Ovary (tissue), 9 donors: ENCODE data around the gene COX6B2. TPM values are rescaled to one million over a fixed set of nuclear protein-coding genes. Genes with fewer than 3 reads are reported as not detected.

Experiments
- DNase-seq, 5 donors: peaks; one replicate each; pipeline ENCODE4 v3.0.0-alpha.2; 2019 to 2020
- H3K27ac ChIP-seq, 2 donors: fragments of 200-600 bp; one replicate each; pipeline versions ENCODE4 v1.5.1 to v1.8.0; 2019 to 2022
- H3K27me3 ChIP-seq: fragments of 200-600 bp; one replicate; pipeline ENCODE4 v1.8.0; 2022
- H3K36me3 ChIP-seq: fragments of 200-600 bp; sonication (generic); one replicate; pipeline ENCODE4 v1.5.1; 2019
- H3K4me1 ChIP-seq: one replicate; pipeline ENCODE4 v1.8.1; 2013; ENCODE audit warnings: mild to moderate bottlenecking, moderate library complexity; ENCODE audit not compliant: insufficient read depth
- H3K4me3 ChIP-seq: fragments of 200-600 bp; sonication (generic); one replicate; pipeline ENCODE4 v1.5.1; 2017
- H3K9me3 ChIP-seq, 2 donors: fragments of 200-600 bp in 1 of 2; sonication (generic) in 1 of 2; one replicate each; pipeline versions ENCODE4 v1.5.1 to v1.8.1; 2013 to 2019; ENCODE audit warnings: mild to moderate bottlenecking in 1 of 2, moderate library complexity in 1 of 2
- EP300 ChIP-seq: sonication (generic); formaldehyde crosslinking; IDR thresholded peaks from one replicate; pipeline ENCODE4 v1.6.1; 2017; ENCODE audit warnings: antibody characterized with exemption
- POLR2A ChIP-seq: fragments of 450-650 bp; IDR thresholded peaks from one replicate; pipeline ENCODE4 v1.6.1; 2017; ENCODE audit warnings: antibody characterized with exemption, mild to moderate bottlenecking, moderate library complexity
- WGBS, 3 donors: extraction: QIAGEN DNeasy Blood & Tissue Kit in 1 of 3; methylation state at CpG; one replicate each; pipeline versions ENCODE4 v1.1.5 to v1.1.7; 2013 to 2017; 5-methylcytosine and 5-hydroxymethylcytosine counted together
- intact Hi-C, 4 donors: fragments of 100-400 bp; cut with DNase I; formaldehyde crosslinking; loops; one replicate each; pipeline versions ENCODE4 v1.11.0 to v1.15.1; 2022 to 2023
- polyA plus RNA-seq, 2 donors: library from polyadenylated mRNA; stranded (reverse); fragments of 200-250 nt in 1 of 2; fragments of 350-450 nt in 1 of 2; fragmentation: Illumina TruSeq in 1 of 2; extraction: RNeasy Lipid Tissue Mini Kit (QIAGEN cat#74804) in 1 of 2; gene quantifications; one replicate each; pipeline ENCODE4 v1.2.3, GENCODE V29; 2013 to 2014
- total RNA-seq, 7 donors: library from RNA; depleted of rRNA in 2 of 7; stranded (reverse); fragments of >200 nt in 2 of 7; fragmentation: NEBNext Ultra II Directional in 3 of 7; extraction: Animal tissue kit (Norgen Biotek cat#: 25700) in 3 of 7; gene quantifications; one replicate each; pipeline versions ENCODE4 v1.1.0 to v1.2.4, GENCODE V29; 2016 to 2023
- TF ChIP-seq, protein P1 (sequence below), 3 donors: fragments of 450-650 bp in 2 of 3; fragments of 200-600 bp in 1 of 3; IDR thresholded peaks; one replicate each; pipeline versions ENCODE4 v1.5.1 to v1.8.0; 2016 to 2022; ENCODE audit warnings: antibody characterized with exemption in 3 of 3, mild to moderate bottlenecking in 1 of 3
- donor health status: DM: no; HTN: no; CAD: no; lungs with moderate emphysema.
- donor health status: DM: no; HTN: no; CAD: no.
- donor health status: Bipolar disorder and iron deficiency.
- donor health status: DM: yes; HTN: yes; CAD: no.
- donor health status: DM: no; HTN: no; CAD: no.
- donor health status: DM: yes; HTN: yes; CAD: no.

COX6B2 gene
- total and polyA plus RNA-seq, 9 donors: 0.10 to 1.5 (median 0.36) TPM; not detected in 2

DNA sequence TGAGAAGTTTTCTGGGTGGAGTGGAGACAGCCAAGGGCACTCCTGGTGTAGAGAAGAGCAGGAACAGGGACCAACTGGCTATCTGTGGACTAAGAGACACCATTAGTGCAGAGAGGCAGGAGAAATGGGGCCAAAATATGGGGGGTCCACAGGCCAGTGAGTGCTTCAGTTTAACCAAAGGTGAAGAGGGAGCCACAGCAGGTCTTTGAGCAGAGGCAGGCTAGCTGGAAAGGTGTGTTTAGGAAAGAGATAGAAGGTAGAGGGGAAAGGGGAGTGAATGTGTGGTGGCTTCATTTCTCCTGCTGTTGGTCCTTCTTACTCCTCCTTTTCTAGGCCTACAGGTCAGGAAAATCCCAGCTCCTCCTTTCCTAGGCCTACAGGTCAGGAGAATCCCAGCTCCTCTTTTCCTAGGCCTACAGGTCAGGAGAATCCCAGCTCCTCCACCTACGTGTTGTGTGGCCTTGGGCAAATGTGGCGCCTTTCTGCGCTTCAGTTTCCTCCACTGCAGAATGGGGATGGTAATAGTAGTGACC is 28.1 kb upstream of the COX6B2 start:
- H3K36me3 ChIP-seq: no peaks in the 10 kb centered on the region
- intact Hi-C loops: loop anchor here in 3 of 4 donors (5.0 to 10.0 kb wide), 4 partner anchors 40 to 122 kb away; no protein-coding TSS in a partner anchor
- H3K4me3 ChIP-seq: no peak overlapping the region
- no peak overlapping the region for H3K27ac ChIP-seq
- peaks cover 18% of the 10 kb centered on the region for H3K4me1 ChIP-seq
- TF ChIP-seq EP300: no peak
- TF ChIP-seq, protein P1, sequence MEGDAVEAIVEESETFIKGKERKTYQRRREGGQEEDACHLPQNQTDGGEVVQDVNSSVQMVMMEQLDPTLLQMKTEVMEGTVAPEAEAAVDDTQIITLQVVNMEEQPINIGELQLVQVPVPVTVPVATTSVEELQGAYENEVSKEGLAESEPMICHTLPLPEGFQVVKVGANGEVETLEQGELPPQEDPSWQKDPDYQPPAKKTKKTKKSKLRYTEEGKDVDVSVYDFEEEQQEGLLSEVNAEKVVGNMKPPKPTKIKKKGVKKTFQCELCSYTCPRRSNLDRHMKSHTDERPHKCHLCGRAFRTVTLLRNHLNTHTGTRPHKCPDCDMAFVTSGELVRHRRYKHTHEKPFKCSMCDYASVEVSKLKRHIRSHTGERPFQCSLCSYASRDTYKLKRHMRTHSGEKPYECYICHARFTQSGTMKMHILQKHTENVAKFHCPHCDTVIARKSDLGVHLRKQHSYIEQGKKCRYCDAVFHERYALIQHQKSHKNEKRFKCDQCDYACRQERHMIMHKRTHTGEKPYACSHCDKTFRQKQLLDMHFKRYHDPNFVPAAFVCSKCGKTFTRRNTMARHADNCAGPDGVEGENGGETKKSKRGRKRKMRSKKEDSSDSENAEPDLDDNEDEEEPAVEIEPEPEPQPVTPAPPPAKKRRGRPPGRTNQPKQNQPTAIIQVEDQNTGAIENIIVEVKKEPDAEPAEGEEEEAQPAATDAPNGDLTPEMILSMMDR (IDR thresholded peaks at IDR 0.05): no peak
- no peak for TF ChIP-seq POLR2A
- no peaks in the 10 kb centered on the region for H3K27me3 ChIP-seq
- no peaks in the 10 kb centered on the region for H3K9me3 ChIP-seq
- DNase-seq: no peak
- WGBS, 3 donors: 93 to 98% (median 98%) methylated on average over 3 of the region's 3 CpGs

DNA sequence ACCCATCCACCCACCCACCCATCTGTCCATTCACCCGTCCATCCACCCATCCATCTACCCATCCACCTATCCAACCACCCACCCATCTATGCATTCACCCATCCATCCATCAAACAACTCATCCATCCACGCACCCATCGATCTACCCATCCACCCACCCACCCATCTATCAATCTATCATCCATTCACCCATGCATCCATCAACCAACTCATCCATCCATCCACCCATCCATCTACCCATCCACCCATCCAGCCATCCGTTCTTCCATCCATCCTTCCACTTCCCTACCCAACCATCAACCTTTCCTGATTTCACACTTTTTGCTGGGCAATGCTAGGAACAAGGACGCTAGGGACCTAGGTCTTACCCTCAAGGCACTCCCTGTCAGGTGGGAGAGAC is 27.5 kb upstream of the COX6B2 start:
- no peak overlapping the region for H3K27ac ChIP-seq

GRCh38 chr19:55379174-55379573 is 24.7 kb upstream of the COX6B2 start:
- no peaks in the 10 kb centered on the region for H3K36me3 ChIP-seq
- no peaks in the 10 kb centered on the region for H3K27me3 ChIP-seq
- no peaks in the 10 kb centered on the region for H3K9me3 ChIP-seq
- peaks cover 2% of the 10 kb centered on the region for H3K4me1 ChIP-seq
- H3K27ac ChIP-seq: no peak overlapping the region
- H3K4me3 ChIP-seq: no peak overlapping the region
- TF ChIP-seq EP300: no peak
- TF ChIP-seq POLR2A: no peak
- TF ChIP-seq, protein P1 (IDR thresholded peaks at IDR 0.05): no peak
- WGBS, 3 donors: 46 to 64% (median 55%) methylated on average over 11 of the region's 11 CpGs
- intact Hi-C loops: loop anchor here in 2 of 4 donors (10.0 kb wide), 2 partner anchors 94 to 234 kb away; partner anchors contain the start of genes BRSK1 (in 1 of the 2), HSPBP1 (in 1 of the 2) and TNNT1 (in 1 of the 2)
- no peak for DNase-seq

More for the DNA sequence above, 27.5 kb upstream of the COX6B2 start:
- peaks cover 12% of the 10 kb centered on the region for H3K4me1 ChIP-seq
- intact Hi-C loops: loop anchor here in 3 of 4 donors (5.0 to 10.0 kb wide), 4 partner anchors 40 to 123 kb away; no protein-coding TSS in a partner anchor
- H3K27me3 ChIP-seq: no peaks in the 10 kb centered on the region
- no peak for DNase-seq
- TF ChIP-seq EP300 (no peak), POLR2A (no peak)
- TF ChIP-seq, protein P1 (IDR thresholded peaks at IDR 0.05): no peak
- no peaks in the 10 kb centered on the region for H3K36me3 ChIP-seq
- no peak overlapping the region for H3K4me3 ChIP-seq
- no peaks in the 10 kb centered on the region for H3K9me3 ChIP-seq
- WGBS, 3 donors: 96 to 98% (median 96%) methylated on average over 5 of the region's 5 CpGs

DNA sequence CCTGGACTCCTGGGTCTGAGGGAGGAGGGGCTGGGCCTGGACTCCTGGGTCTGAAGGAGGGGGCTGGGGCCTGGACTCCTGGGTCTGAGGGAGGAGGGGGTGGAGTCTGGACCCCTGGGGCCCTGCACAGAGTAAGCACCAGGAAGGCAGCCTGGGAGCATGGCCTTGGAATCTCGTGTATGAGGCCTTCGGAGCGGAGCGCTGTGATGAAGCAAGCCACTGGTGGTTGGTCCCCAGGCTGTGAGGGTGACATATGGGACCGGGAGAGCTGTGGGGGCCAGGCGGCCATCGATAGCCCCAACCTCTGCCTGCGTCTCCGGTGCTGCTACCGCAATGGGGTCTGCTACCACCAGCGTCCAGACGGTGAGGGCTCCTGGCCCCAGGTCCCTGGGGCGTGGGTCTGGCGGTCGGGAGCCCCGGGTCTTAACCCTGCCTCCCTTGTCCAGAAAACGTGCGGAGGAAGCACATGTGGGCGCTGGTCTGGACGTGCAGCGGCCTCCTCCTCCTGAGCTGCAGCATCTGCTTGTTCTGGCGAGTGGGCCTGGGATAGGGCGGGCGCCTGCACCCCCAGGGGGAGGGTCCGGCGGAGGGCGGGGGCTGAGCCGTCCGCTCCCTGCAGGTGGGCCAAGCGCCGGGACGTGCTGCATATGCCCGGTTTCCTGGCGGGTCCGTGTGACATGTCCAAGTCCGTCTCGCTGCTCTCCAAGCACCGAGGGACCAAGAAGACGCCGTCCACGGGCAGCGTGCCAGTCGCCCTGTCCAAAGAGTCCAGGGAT is 23.0 kb upstream of the COX6B2 start:
- intact Hi-C loops: loop anchor here in 2 of 4 donors (10.0 kb wide), 2 partner anchors 93 to 233 kb away; partner anchors contain the start of genes BRSK1 (in 1 of the 2), HSPBP1 (in 1 of the 2) and TNNT1 (in 1 of the 2)
- H3K4me1 ChIP-seq: no peaks in the 10 kb centered on the region
- H3K4me3 ChIP-seq: no peak overlapping the region
- no peak overlapping the region for H3K27ac ChIP-seq
- TF ChIP-seq, protein P1 (IDR thresholded peaks at IDR 0.05): no peak
- no peak for TF ChIP-seq POLR2A
- no peak for TF ChIP-seq EP300
- no peak for DNase-seq
- 8 to 11% (median 11%) methylated on average over 31 to 43 of the region's 43 CpGs for WGBS, 3 donors
- H3K36me3 ChIP-seq: no peaks in the 10 kb centered on the region
- no peaks in the 10 kb centered on the region for H3K27me3 ChIP-seq
- no peaks in the 10 kb centered on the region for H3K9me3 ChIP-seq
